GM12878 (cell line): Measurements from ENCODE around the gene ZNF512. TPM values are rescaled to one million over a fixed set of nuclear protein-coding genes. Genes with fewer than 3 reads are reported as not detected.
"Not testable (repeated sequence)": the region's sequence is repeated elsewhere in the genome, so short reads cannot be mapped to it uniquely, and the experiment has no call there.

ENCODE experiments used
- ATAC-seq: fragments of 200-7000 bp; cut with Tn5 transposase; 3 replicates; pipeline ENCODE4 v1.9.1; 2020; ENCODE audit warnings: mild to moderate bottlenecking, moderate library complexity
- BruUV-seq: library from RNA; stranded (reverse); fragments of 400-500 nt; replicated peaks from 2 replicates; lab custom pipeline; 2021; lab: Mats Ljungman, UMichigan
- CTCF ChIA-PET: fragments of 300-600 bp; sonication (Branson Sonifier 250); formaldehyde crosslinking; extraction: SDS; loops from one replicate; lab custom pipeline; 2021; ENCODE audit warnings: inconsistent platforms; lab: Yijun Ruan, JAX
- POLR2A ChIA-PET: fragments of 350-600 bp; formaldehyde crosslinking; extraction: SDS; loops from one replicate; lab custom pipeline; 2021; ENCODE audit warnings: inconsistent platforms; lab: Charles Lee
- RAD21 ChIA-PET: fragments of 300-600 bp; sonication (Branson Sonifier 250); formaldehyde crosslinking; loops from one replicate; lab custom pipeline; 2023; ENCODE audit warnings: antibody characterized with exemption; ENCODE audit not compliant: unreplicated experiment; lab: Charles Lee
- SMC1A ChIA-PET: fragments of 300-600 bp; sonication (Branson Sonifier 250); formaldehyde crosslinking; loops from one replicate; lab custom pipeline; 2023; ENCODE audit not compliant: unreplicated experiment, uncharacterized antibody; lab: Charles Lee
- DNase-seq: peaks from one replicate; pipeline ENCODE4 v3.0.0-alpha.2; 2011; ENCODE audit warnings: low read depth, low spot score
- FAIRE-seq: peaks from 3 replicates; lab custom pipeline; 2011; peaks lifted over from hg19 to GRCh38; lab: Jason Lieb, UNC
- H2AFZ ChIP-seq: 2 replicates; pipeline ENCODE4 v1.6.0; 2011; ENCODE audit warnings: low read depth, low read length, control low read depth; ENCODE audit not compliant: control insufficient read depth
- H3K27ac ChIP-seq: 2 replicates; pipeline ENCODE4 v1.5.1; 2011; ENCODE audit warnings: control low read depth; ENCODE audit not compliant: control insufficient read depth, insufficient read depth
- H3K27me3 ChIP-seq, 2 experiments: replicated peaks in 1 of 2; 2 replicates each; pipeline versions ENCODE4 v1.6.0 to v1.6.1; 2011; ENCODE audit warnings: low read length in 1 of 2; ENCODE audit not compliant: control insufficient read depth in 2 of 2, insufficient read depth in 2 of 2
- H3K36me3 ChIP-seq, 2 experiments: 2 replicates each; pipeline ENCODE4 v1.5.1; 2011; ENCODE audit warnings: low read length in 1 of 2; ENCODE audit not compliant: control insufficient read depth in 2 of 2, insufficient read depth in 2 of 2
- H3K4me1 ChIP-seq: 2 replicates; pipeline ENCODE4 v1.6.1; 2011; ENCODE audit warnings: mild to moderate bottlenecking, low read length, moderate library complexity, mixed read lengths; ENCODE audit not compliant: control insufficient read depth, insufficient read depth
- H3K4me2 ChIP-seq: 2 replicates; pipeline ENCODE4 v1.6.0; 2011; ENCODE audit warnings: control low read depth; ENCODE audit not compliant: control insufficient read depth, insufficient read depth
- H3K4me3 ChIP-seq: fragments of 200-600 bp; sonication (generic); 2 replicates; pipeline ENCODE4 v1.5.1; 2016
- H3K79me2 ChIP-seq: 2 replicates; pipeline ENCODE4 v1.6.0; 2011; ENCODE audit warnings: low read length; ENCODE audit not compliant: control insufficient read depth, insufficient read depth
- H3K9ac ChIP-seq: 2 replicates; pipeline ENCODE4 v1.8.0; 2011; ENCODE audit warnings: low read length, control low read depth, mixed read lengths; ENCODE audit not compliant: control insufficient read depth, insufficient read depth
- H3K9me3 ChIP-seq: replicated peaks from 3 replicates; pipeline ENCODE4 v1.5.1; 2011; ENCODE audit warnings: mild to moderate bottlenecking, low read length; ENCODE audit not compliant: control insufficient read depth, insufficient read depth
- H4K20me1 ChIP-seq: 2 replicates; pipeline ENCODE4 v1.6.0; 2011; ENCODE audit not compliant: control insufficient read depth, insufficient read depth
- E4F1 ChIP-seq: fragments of 450-650 bp; IDR thresholded peaks from 2 replicates; pipeline ENCODE4 v1.6.1; 2018; ENCODE audit warnings: borderline replicate concordance, mild to moderate bottlenecking; ENCODE audit not compliant: partially characterized antibody
- GATAD2B ChIP-seq: fragments of 450-650 bp; conservative IDR thresholded peaks from 2 replicates; pipeline ENCODE4 v1.6.1; 2017; ENCODE audit warnings: low read depth, mild to moderate bottlenecking, moderate library complexity
- KAT2A ChIP-seq: conservative IDR thresholded peaks from 2 replicates; pipeline ENCODE4 v1.6.1; 2011; ENCODE audit warnings: low read depth, low read length; ENCODE audit not compliant: control insufficient read depth
- WGBS: methylation state at CpG from one replicate; pipeline ENCODE4 v1.1.6; 2016; ENCODE audit warnings: low lambda C conversion rate; ENCODE audit not compliant: insufficient replicate concordance, insufficient coverage; ENCODE audit errors: missing lambda C conversion rate; 5-methylcytosine and 5-hydroxymethylcytosine counted together
- in situ Hi-C: fragments of 300-500 bp; cut with MboI; formaldehyde crosslinking; loops from 9 replicates; pipeline ENCODE4 v1.14.3; 2018; ENCODE audit warnings: mixed read lengths
- intact Hi-C: fragments of 100-400 bp; cut with micrococcal nuclease; formaldehyde crosslinking; loops from one replicate; pipeline ENCODE4 v1.14.2; 2022; ENCODE audit not compliant: unreplicated experiment
- polyA plus RNA-seq, 11 experiments: library from polyadenylated mRNA; depleted of rRNA in 4 of 11; unstranded in 6 of 11; stranded (reverse) in 5 of 11; fragments of >200 nt; fragmentation: Nextera tagmentation in 4 of 11; fragmentation: Illumina TruSeq in 1 of 11; extraction: Ambion mirVana in 4 of 11; extraction: Trizol in 1 of 11; gene quantifications; 1 replicate in 1 of 11; 2 replicates in 10 of 11; pipeline versions ENCODE4 v1.2.1 to v1.2.3, GENCODE V29; 2011 to 2016; ENCODE audit warnings: inconsistent platforms in 2 of 11, missing spikeins in 2 of 11, low read depth in 1 of 11
- total RNA-seq, 4 experiments: library from RNA; depleted of rRNA in 3 of 4; stranded (reverse); fragments of >200 nt in 3 of 4; fragmentation: Illumina TruSeq in 1 of 4; extraction: Trizol in 1 of 4; gene quantifications; 2 replicates each; pipeline versions ENCODE4 v1.2.1 to v1.2.3, GENCODE V29; 2013 to 2021

The ZNF512 gene
- total and polyA plus RNA-seq, 10 of the 15 experiments (the other 5 are each of a cell fraction or from before 2014, with no cell fraction given), result 14.1 to 61.9 (median 31.2) TPM

- TF ChIP-seq E4F1 (no peak), GATAD2B (no peak), KAT2A (no peak)
Measured at GRCh38 chr2:27624943-27625342, 42.1 kb downstream of the ZNF512 start (continued).

GRCh38 chr2:27626323-27626722 is 43.5 kb downstream of the ZNF512 start:
- H3K79me2 ChIP-seq, SMC1A ChIA-PET, FAIRE-seq, ATAC-seq, H3K4me3 ChIP-seq, RAD21 ChIA-PET, DNase-seq, H3K27me3 ChIP-seq, in situ Hi-C loops, H3K9ac ChIP-seq, H2AFZ ChIP-seq, POLR2A ChIA-PET, H3K4me2 ChIP-seq, BruUV-seq, H3K4me1 ChIP-seq, H3K9me3 ChIP-seq, H4K20me1 ChIP-seq, H3K27ac ChIP-seq: not testable (repeated sequence)
- H3K36me3 ChIP-seq, result peaks cover under 1 to 16% of the 10 kb centered on the region in 2 experiments
- intact Hi-C loops, result loop anchor here (5.0 kb wide), 1 partner anchor 44 kb away; the partner anchor contains the start of gene ZNF512
- 100% methylated on average over 1 of the region's 1 CpG for WGBS
- CTCF ChIA-PET, result interaction anchor here (4.3 kb wide), 1 partner anchor 57 kb away, joined by 34 read pairs; no protein-coding TSS in a partner anchor

GRCh38 chr2:27626921-27627320 is 44.1 kb downstream of the ZNF512 start:
- peak; percentile 84 for FAIRE-seq
- not testable (repeated sequence) for H3K4me3 ChIP-seq
- POLR2A ChIA-PET, result interaction anchor here (0.6 to 1.0 kb wide), 2 partner anchors 198 to 273 kb away, joined by 4 to 5 read pairs; partner anchors contain the start of gene NRBP1

More at GRCh38 chr2:27626921-27627320, 44.1 kb downstream of the ZNF512 start:
- H3K36me3 ChIP-seq, result peaks cover 0 to 20% of the 10 kb centered on the region in 2 experiments; a peak in 3 of 4 replicates
- H2AFZ ChIP-seq, H3K79me2 ChIP-seq, H3K27me3 ChIP-seq, H3K4me1 ChIP-seq, ATAC-seq, H3K4me2 ChIP-seq, H4K20me1 ChIP-seq, H3K9ac ChIP-seq, in situ Hi-C loops, H3K27ac ChIP-seq, RAD21 ChIA-PET, DNase-seq, BruUV-seq, H3K9me3 ChIP-seq: not testable (repeated sequence)
- intact Hi-C loops, result loop anchor here (5.0 kb wide), 1 partner anchor 45 kb away; the partner anchor contains the start of gene ZNF512
- SMC1A ChIA-PET, result interaction anchor here (1.1 to 1.2 kb wide), 3 partner anchors 13 to 197 kb away, joined by 3 read pairs; no protein-coding TSS in a partner anchor
- CTCF ChIA-PET, result interaction anchor here (4.3 kb wide), 1 partner anchor 56 kb away, joined by 34 read pairs; no protein-coding TSS in a partner anchor
- 42% methylated on average over 3 of the region's 3 CpGs for WGBS
